Measurements from ENCODE around the gene PSEN1. TPM values are rescaled to one million over a fixed set of nuclear protein-coding genes. Genes with fewer than 3 reads are reported as not detected.

PSEN1 gene
- total RNA-seq, 1 experiment from 2014 or later = 41.9 TPM

DNA sequence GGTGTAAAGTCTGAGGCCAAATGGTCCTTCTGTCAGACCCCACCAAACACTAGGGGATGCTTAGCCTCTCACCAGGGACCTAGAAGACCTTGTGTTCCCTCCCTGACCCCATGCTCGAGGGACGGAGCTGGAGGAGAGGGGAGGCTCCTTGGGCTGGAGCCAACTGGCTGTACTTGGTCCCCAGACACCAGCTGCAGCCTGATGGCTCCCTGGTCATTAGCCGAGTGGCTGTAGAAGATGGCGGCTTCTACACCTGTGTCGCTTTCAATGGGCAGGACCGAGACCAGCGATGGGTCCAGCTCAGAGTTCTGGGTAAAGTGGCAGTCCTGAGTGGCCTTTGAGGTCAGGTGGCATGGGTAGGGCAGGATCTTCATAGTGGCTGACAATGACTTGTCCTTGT is 130.0 kb downstream of the PSEN1 start:
- no peak for DNase-seq (ENCODE audit: low spot score)
- Histone ChIP-seq H3K9me3 (ENCODE audit: low read depth, low read length, poor library complexity, severe bottlenecking) (no peaks in the 10 kb centered on the region), H3K4me1 (ENCODE audit: insufficient read depth, low read length, poor library complexity, severe bottlenecking) (no peaks in the 10 kb centered on the region), H3K27ac (ENCODE audit: low read depth, low read length, poor library complexity, severe bottlenecking) (no peak overlapping the region), H3K36me3 (ENCODE audit: insufficient read depth, low read length, poor library complexity, severe bottlenecking) (no peaks in the 10 kb centered on the region), H3K4me3 (ENCODE audit: low read depth, low read length, poor library complexity, severe bottlenecking) (no peak overlapping the region), H3K27me3 (replicated peaks; ENCODE audit: insufficient read depth, low read depth, low read length, poor library complexity) (no peaks in the 10 kb centered on the region)
- intact Hi-C loops (cut with micrococcal nuclease; ENCODE audit: unreplicated experiment) = no loop called here
- BruUV-seq (replicated peaks) = no TSS peak
- TF ChIP-seq, protein P1, sequence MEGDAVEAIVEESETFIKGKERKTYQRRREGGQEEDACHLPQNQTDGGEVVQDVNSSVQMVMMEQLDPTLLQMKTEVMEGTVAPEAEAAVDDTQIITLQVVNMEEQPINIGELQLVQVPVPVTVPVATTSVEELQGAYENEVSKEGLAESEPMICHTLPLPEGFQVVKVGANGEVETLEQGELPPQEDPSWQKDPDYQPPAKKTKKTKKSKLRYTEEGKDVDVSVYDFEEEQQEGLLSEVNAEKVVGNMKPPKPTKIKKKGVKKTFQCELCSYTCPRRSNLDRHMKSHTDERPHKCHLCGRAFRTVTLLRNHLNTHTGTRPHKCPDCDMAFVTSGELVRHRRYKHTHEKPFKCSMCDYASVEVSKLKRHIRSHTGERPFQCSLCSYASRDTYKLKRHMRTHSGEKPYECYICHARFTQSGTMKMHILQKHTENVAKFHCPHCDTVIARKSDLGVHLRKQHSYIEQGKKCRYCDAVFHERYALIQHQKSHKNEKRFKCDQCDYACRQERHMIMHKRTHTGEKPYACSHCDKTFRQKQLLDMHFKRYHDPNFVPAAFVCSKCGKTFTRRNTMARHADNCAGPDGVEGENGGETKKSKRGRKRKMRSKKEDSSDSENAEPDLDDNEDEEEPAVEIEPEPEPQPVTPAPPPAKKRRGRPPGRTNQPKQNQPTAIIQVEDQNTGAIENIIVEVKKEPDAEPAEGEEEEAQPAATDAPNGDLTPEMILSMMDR (conservative IDR thresholded peaks at IDR 0.05; ENCODE audit: low read depth, low read length) = no peak
- no peak for TF ChIP-seq EZH2 (IDR thresholded peaks at IDR 0.05; ENCODE audit: borderline replicate concordance, low read depth, low read length, poor library complexity, severe bottlenecking)
- ChIA-PET CTCF (no interaction called here), POLR2A (ENCODE audit: low non-redundant PET) (no interaction called here)

DNA sequence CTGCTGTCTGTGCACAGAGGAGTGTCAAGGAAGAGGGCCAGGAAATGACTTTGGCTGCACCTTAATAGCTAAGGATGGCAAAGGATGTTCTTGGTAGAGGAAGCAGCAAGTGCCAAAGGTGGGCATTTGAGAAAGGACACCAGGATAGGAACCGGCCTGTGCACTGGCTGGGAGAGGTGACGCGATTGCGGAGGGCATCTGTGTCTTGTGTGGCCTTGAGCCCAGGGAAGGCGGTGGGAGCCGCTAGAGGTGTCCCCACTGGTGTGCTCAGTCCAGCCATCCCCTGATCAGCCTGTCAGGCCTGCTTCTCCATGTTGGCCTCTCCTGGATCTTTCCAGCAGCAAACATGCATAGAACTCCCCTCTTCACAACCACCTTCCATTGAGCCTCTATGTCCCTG is 131.2 kb downstream of the PSEN1 start:
- intact Hi-C loops (cut with micrococcal nuclease; ENCODE audit: unreplicated experiment) = no loop called here
- no peaks in the 10 kb centered on the region for H3K4me1 ChIP-seq (ENCODE audit: insufficient read depth, low read length, poor library complexity, severe bottlenecking)
- no TSS peak for BruUV-seq (replicated peaks)
- no peaks in the 10 kb centered on the region for H3K9me3 ChIP-seq (ENCODE audit: low read depth, low read length, poor library complexity, severe bottlenecking)
- no peak for DNase-seq (ENCODE audit: low spot score)
- H3K27me3 ChIP-seq (replicated peaks; ENCODE audit: insufficient read depth, low read depth, low read length, poor library complexity) = no peaks in the 10 kb centered on the region
- ChIA-PET POLR2A (ENCODE audit: low non-redundant PET) (no interaction called here), CTCF (interaction anchor here (0.5 kb wide), 1 partner anchor 117 kb away, joined by 4 read pairs; no protein-coding TSS in a partner anchor)
- TF ChIP-seq, protein P1 (conservative IDR thresholded peaks at IDR 0.05; ENCODE audit: low read depth, low read length) = no peak
- TF ChIP-seq EZH2 (IDR thresholded peaks at IDR 0.05; ENCODE audit: borderline replicate concordance, low read depth, low read length, poor library complexity, severe bottlenecking) = no peak
- no peak overlapping the region for H3K4me3 ChIP-seq (ENCODE audit: low read depth, low read length, poor library complexity, severe bottlenecking)
- H3K36me3 ChIP-seq (ENCODE audit: insufficient read depth, low read length, poor library complexity, severe bottlenecking) = no peaks in the 10 kb centered on the region
- H3K27ac ChIP-seq (ENCODE audit: low read depth, low read length, poor library complexity, severe bottlenecking) = no peak overlapping the region

DNA sequence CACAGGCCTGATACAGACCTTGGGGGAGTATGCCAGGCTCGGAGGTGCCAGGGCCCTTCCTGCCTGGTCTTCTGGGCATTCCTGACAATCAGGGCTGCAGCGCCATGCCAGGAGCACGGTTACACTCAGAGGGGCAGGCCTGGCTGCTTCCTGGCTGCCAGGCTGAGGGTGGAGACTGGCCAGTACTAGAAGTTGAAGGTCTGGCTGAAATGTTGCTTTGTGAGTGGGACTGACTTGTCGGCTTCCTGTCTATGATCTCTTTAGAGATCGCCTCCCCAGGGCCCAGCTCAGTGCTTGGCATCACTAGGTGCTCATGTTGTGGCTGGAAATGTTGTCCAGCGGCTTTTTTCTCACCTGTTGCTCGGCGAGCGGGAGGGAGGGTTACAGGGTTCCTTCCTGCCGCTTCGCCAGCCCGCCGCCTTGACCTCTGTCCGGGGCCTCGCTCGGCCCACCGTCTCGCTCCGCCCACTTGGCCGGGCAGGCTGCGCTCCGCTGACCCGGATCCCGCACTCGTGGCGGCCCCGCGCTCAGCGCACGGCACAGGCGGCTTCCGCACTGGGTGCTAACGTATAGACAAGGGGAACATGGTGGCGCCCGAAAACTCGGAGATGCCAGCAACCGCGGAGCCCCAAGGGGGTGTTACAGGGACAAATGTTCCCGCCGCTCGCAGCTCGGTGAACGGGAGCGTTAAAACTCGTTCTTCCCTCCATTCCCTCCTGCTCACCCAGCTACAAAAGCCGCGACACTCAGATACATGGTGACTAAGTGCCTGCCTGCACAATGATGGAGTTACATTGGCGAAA is 133.6 kb downstream of the PSEN1 start:
- CTCF ChIA-PET = no interaction called here
- no peak for TF ChIP-seq EZH2 (IDR thresholded peaks at IDR 0.05; ENCODE audit: borderline replicate concordance, low read depth, low read length, poor library complexity, severe bottlenecking)
- TF ChIP-seq, protein P1 (conservative IDR thresholded peaks at IDR 0.05; ENCODE audit: low read depth, low read length) = no peak
- POLR2A ChIA-PET (ENCODE audit: low non-redundant PET) = no interaction called here
- BruUV-seq (replicated peaks) = no TSS peak
- no peak for DNase-seq (ENCODE audit: low spot score)
- Histone ChIP-seq H3K27ac (ENCODE audit: low read depth, low read length, poor library complexity, severe bottlenecking) (no peak overlapping the region), H3K36me3 (ENCODE audit: insufficient read depth, low read length, poor library complexity, severe bottlenecking) (no peaks in the 10 kb centered on the region), H3K9me3 (ENCODE audit: low read depth, low read length, poor library complexity, severe bottlenecking) (no peaks in the 10 kb centered on the region), H3K4me1 (ENCODE audit: insufficient read depth, low read length, poor library complexity, severe bottlenecking) (no peaks in the 10 kb centered on the region), H3K27me3 (replicated peaks; ENCODE audit: insufficient read depth, low read depth, low read length, poor library complexity) (no peaks in the 10 kb centered on the region), H3K4me3 (ENCODE audit: low read depth, low read length, poor library complexity, severe bottlenecking) (no peak overlapping the region)
- intact Hi-C loops (cut with micrococcal nuclease; ENCODE audit: unreplicated experiment) = no loop called here
